HG03045 (cell line): ENCODE results near the gene FST.

Experiments used
- ATAC-seq: cut with Tn5 transposase; IDR thresholded peaks from one replicate; pipeline ENCODE4 v1.9.1; 2021; ENCODE audit warnings: mild to moderate bottlenecking, moderate library complexity; ENCODE audit not compliant: unreplicated experiment

The FST gene

GRCh38 chr5:53480416-53481158 is at the start of gene FST:
Gene FST, plus strand, starts transcription at chr5:53480629. Its CDS starts 163 bp downstream, at chr5:53480792.
- ATAC-seq = no peak

GRCh38 chr5:53431665-53432064 is 48.8 kb upstream of the FST start:
- ATAC-seq = no peak

- no peak for ATAC-seq
Observed at GRCh38 chr5:53433026-53433425, 47.4 kb upstream of the FST start.

GRCh38 chr5:53434541-53434940 is 45.9 kb upstream of the FST start:
- ATAC-seq = no peak

- no peak for ATAC-seq
Observed at GRCh38 chr5:53436480-53437191, 43.8 kb upstream of the FST start.

- ATAC-seq = no peak
Observed at GRCh38 chr5:53438079-53438478, 42.4 kb upstream of the FST start.

- ATAC-seq = no peak
Observed at GRCh38 chr5:53438486-53439472, 41.6 kb upstream of the FST start.

- ATAC-seq = no peak
Observed at GRCh38 chr5:53442961-53443360, 37.5 kb upstream of the FST start.

- no peak for ATAC-seq
Observed at GRCh38 chr5:53445569-53445968, 34.9 kb upstream of the FST start.

GRCh38 chr5:53446908-53447307 is 33.5 kb upstream of the FST start:
- ATAC-seq = no peak

GRCh38 chr5:53448851-53449250 is 31.6 kb upstream of the FST start:
- no peak for ATAC-seq

GRCh38 chr5:53453898-53454718 is 26.3 kb upstream of the FST start:
- ATAC-seq = no peak

- ATAC-seq = no peak
Observed at GRCh38 chr5:53454719-53455000, 25.8 kb upstream of the FST start.

GRCh38 chr5:53456366-53456765 is 24.1 kb upstream of the FST start:
- no peak for ATAC-seq

GRCh38 chr5:53463909-53464621 is 16.4 kb upstream of the FST start:
- ATAC-seq = no peak

GRCh38 chr5:53464722-53465121 is 15.7 kb upstream of the FST start:
- ATAC-seq = no peak

- no peak for ATAC-seq
Observed at GRCh38 chr5:53469946-53470687, 10.3 kb upstream of the FST start.

- no peak for ATAC-seq
Observed at GRCh38 chr5:53472279-53472678, 8.2 kb upstream of the FST start.
